GM21825 (cell line): ENCODE measurements around the gene BTK.

ENCODE experiments used
- ATAC-seq: cut with Tn5 transposase; IDR thresholded peaks from one replicate; pipeline ENCODE4 v1.9.1; 2021; ENCODE audit warnings: mild to moderate bottlenecking, moderate library complexity; ENCODE audit not compliant: unreplicated experiment

BTK gene

GRCh38 chrX:101394372-101394771 lies 8.4 kb upstream of the BTK start:
- no peak for ATAC-seq

- no peak for ATAC-seq
These were observed 7.7 kb upstream of the BTK start for GRCh38 chrX:101393530-101394305.

- no peak for ATAC-seq
These were observed 5.8 kb upstream of the BTK start for GRCh38 chrX:101391831-101392230.

GRCh38 chrX:101390664-101391525 lies 4.9 kb upstream of the BTK start, which contains the start of gene RPL36A:
Gene RPL36A (plus strand): TSS chrX:101391011. CDS start chrX:101391044, 33 bp downstream.
- peak; percentile 82 for ATAC-seq

- no peak for ATAC-seq
These were observed 2.6 kb upstream of the BTK start for GRCh38 chrX:101388604-101389003.

GRCh38 chrX:101386542-101386885 lies 523 bp upstream of the BTK start:
- no peak for ATAC-seq

- ATAC-seq, result no peak
These were observed 836 bp downstream of the BTK start for GRCh38 chrX:101385026-101385684.

- peak; percentile 75 for ATAC-seq
These were observed 2.2 kb downstream of the BTK start for GRCh38 chrX:101383679-101384205.

GRCh38 chrX:101377547-101377946 lies 8.4 kb downstream of the BTK start:
- no peak for ATAC-seq

- ATAC-seq, result peak; percentile 74
These were observed 15.0 kb downstream of the BTK start for GRCh38 chrX:101370888-101371504.

- no peak for ATAC-seq
These were observed 16.3 kb downstream of the BTK start for GRCh38 chrX:101369687-101370086.

- ATAC-seq, result no peak
These were observed 17.2 kb downstream of the BTK start for GRCh38 chrX:101368800-101369199.

GRCh38 chrX:101365301-101365795 lies 20.6 kb downstream of the BTK start:
- no peak for ATAC-seq

GRCh38 chrX:101362757-101363156 lies 23.2 kb downstream of the BTK start:
- ATAC-seq, result no peak

GRCh38 chrX:101362116-101362515 lies 23.9 kb downstream of the BTK start:
- no peak for ATAC-seq

- ATAC-seq, result no peak
These were observed 25.6 kb downstream of the BTK start for GRCh38 chrX:101360390-101360789.

GRCh38 chrX:101359966-101360365 lies 26.0 kb downstream of the BTK start:
- no peak for ATAC-seq

- ATAC-seq, result no peak
These were observed 28.7 kb downstream of the BTK start for GRCh38 chrX:101357166-101357795.

- no peak for ATAC-seq
These were observed 36.8 kb downstream of the BTK start for GRCh38 chrX:101349193-101349562.
